Measurements from ENCODE around the gene NUP93. TPM values are rescaled to one million over a fixed set of nuclear protein-coding genes. Genes with fewer than 3 reads are reported as not detected.

NUP93 gene
- polyA plus RNA-seq, 1 donor (not counting 4 experiments of a cell fraction or from before 2014, with no cell fraction given) = 74.1 TPM

- Histone ChIP-seq H4K20me1 (ENCODE audit: control insufficient read depth, extremely low read depth, insufficient read depth, low read length) (no peaks in the 10 kb centered on the region), H3K9me1 (ENCODE audit: control insufficient read depth, extremely low read depth, insufficient read depth, low read length) (no peaks in the 10 kb centered on the region), H3K79me2 (ENCODE audit: control insufficient read depth, insufficient read depth, low read length) (no peaks in the 10 kb centered on the region), H3K27ac (ENCODE audit: control insufficient read depth, insufficient read depth, low read length) (no peak overlapping the region), H2AFZ (ENCODE audit: control insufficient read depth, low read length) (no peak overlapping the region), H3K27me3 (ENCODE audit: control insufficient read depth, extremely low read depth, insufficient read depth, low read length) (no peaks in the 10 kb centered on the region), H3K4me2 (ENCODE audit: control insufficient read depth, extremely low read depth, insufficient read depth, low read depth, low read length) (no peak overlapping the region), H3K4me3 (ENCODE audit: control insufficient read depth in 2 of 3, extremely low read depth in 1 of 3, insufficient read depth in 2 of 3, low read depth in 1 of 3, low read length in 3 of 3) (no peak overlapping the region), H3K9me3 (ENCODE audit: control insufficient read depth, low read depth, low read length) (no peaks in the 10 kb centered on the region), H3K36me3 (ENCODE audit: control insufficient read depth in 2 of 2, extremely low read depth in 1 of 2, insufficient read depth in 2 of 2, low read length in 2 of 2) (no peaks in the 10 kb centered on the region), H3K9ac (ENCODE audit: control insufficient read depth, extremely low read depth, insufficient read depth, low read length) (no peak overlapping the region), H3K4me1 (ENCODE audit: control insufficient read depth, extremely low read depth, insufficient read depth, low read length) (peaks cover 6% of the 10 kb centered on the region)
- DNase-seq (ENCODE audit: low read depth, low spot score) = no peak
- FAIRE-seq = no peak
- dilution Hi-C loops (cut with MboI; ENCODE audit: extremely low pct_ligation_motif_present, low sequenced_read_pairs) = loop anchor here (25.0 kb wide), 1 partner anchor 95 kb away; no protein-coding TSS in a partner anchor
- TF ChIP-seq, protein P1, sequence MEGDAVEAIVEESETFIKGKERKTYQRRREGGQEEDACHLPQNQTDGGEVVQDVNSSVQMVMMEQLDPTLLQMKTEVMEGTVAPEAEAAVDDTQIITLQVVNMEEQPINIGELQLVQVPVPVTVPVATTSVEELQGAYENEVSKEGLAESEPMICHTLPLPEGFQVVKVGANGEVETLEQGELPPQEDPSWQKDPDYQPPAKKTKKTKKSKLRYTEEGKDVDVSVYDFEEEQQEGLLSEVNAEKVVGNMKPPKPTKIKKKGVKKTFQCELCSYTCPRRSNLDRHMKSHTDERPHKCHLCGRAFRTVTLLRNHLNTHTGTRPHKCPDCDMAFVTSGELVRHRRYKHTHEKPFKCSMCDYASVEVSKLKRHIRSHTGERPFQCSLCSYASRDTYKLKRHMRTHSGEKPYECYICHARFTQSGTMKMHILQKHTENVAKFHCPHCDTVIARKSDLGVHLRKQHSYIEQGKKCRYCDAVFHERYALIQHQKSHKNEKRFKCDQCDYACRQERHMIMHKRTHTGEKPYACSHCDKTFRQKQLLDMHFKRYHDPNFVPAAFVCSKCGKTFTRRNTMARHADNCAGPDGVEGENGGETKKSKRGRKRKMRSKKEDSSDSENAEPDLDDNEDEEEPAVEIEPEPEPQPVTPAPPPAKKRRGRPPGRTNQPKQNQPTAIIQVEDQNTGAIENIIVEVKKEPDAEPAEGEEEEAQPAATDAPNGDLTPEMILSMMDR (optimal IDR thresholded peaks at IDR 0.05 in 1 of 3, IDR thresholded peaks at IDR 0.05 in 1 of 3, conservative IDR thresholded peaks at IDR 0.05 in 1 of 3; ENCODE audit: extremely low read depth in 1 of 3, insufficient read depth in 2 of 3, low read length in 3 of 3) = no peak
- TF ChIP-seq EZH2 (IDR thresholded peaks at IDR 0.05; ENCODE audit: low read length) = no peak
These were observed 127.0 kb downstream of the NUP93 start for GRCh38 chr16:56856876-56857447.

DNA sequence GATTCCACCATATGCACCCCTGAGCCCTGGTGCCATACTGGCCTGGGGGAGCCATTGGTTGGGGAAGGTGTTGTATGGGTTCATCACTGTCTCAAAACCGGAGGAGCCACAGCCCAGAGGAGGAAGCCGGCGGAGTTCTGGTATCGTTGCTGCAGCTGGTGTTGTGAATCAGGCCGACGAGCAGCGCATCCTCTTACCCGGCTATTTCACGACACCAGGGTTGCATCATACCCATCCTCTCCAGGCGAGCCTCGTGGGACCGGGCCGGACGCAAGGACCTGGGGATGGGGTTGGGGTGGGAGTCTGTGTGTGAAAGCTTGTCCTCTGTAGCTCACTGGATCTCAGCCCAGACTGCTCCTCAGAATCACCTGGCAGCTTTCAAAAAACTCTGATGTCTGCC, 128.4 kb downstream of the NUP93 start:
- no peak overlapping the region for H2AFZ ChIP-seq (ENCODE audit: control insufficient read depth, low read length)
- no peak for FAIRE-seq

More for the DNA sequence above, 128.4 kb downstream of the NUP93 start:
- Histone ChIP-seq H3K9me1 (ENCODE audit: control insufficient read depth, extremely low read depth, insufficient read depth, low read length) (no peaks in the 10 kb centered on the region), H3K9me3 (ENCODE audit: control insufficient read depth, low read depth, low read length) (no peaks in the 10 kb centered on the region), H3K4me3 (ENCODE audit: control insufficient read depth in 2 of 3, extremely low read depth in 1 of 3, insufficient read depth in 2 of 3, low read depth in 1 of 3, low read length in 3 of 3) (no peak overlapping the region), H4K20me1 (ENCODE audit: control insufficient read depth, extremely low read depth, insufficient read depth, low read length) (no peaks in the 10 kb centered on the region), H3K9ac (ENCODE audit: control insufficient read depth, extremely low read depth, insufficient read depth, low read length) (no peak overlapping the region), H3K4me2 (ENCODE audit: control insufficient read depth, extremely low read depth, insufficient read depth, low read depth, low read length) (no peak overlapping the region), H3K27me3 (ENCODE audit: control insufficient read depth, extremely low read depth, insufficient read depth, low read length) (no peaks in the 10 kb centered on the region), H3K79me2 (ENCODE audit: control insufficient read depth, insufficient read depth, low read length) (no peaks in the 10 kb centered on the region), H3K36me3 (ENCODE audit: control insufficient read depth in 2 of 2, extremely low read depth in 1 of 2, insufficient read depth in 2 of 2, low read length in 2 of 2) (no peaks in the 10 kb centered on the region), H3K4me1 (ENCODE audit: control insufficient read depth, extremely low read depth, insufficient read depth, low read length) (peaks cover 6% of the 10 kb centered on the region), H3K27ac (ENCODE audit: control insufficient read depth, insufficient read depth, low read length) (no peak overlapping the region)
- no peak for TF ChIP-seq EZH2 (IDR thresholded peaks at IDR 0.05; ENCODE audit: low read length)
- TF ChIP-seq, protein P1 (optimal IDR thresholded peaks at IDR 0.05 in 1 of 3, IDR thresholded peaks at IDR 0.05 in 1 of 3, conservative IDR thresholded peaks at IDR 0.05 in 1 of 3; ENCODE audit: extremely low read depth in 1 of 3, insufficient read depth in 2 of 3, low read length in 3 of 3) = no peak
- DNase-seq (ENCODE audit: low read depth, low spot score) = no peak
- dilution Hi-C loops (cut with MboI; ENCODE audit: extremely low pct_ligation_motif_present, low sequenced_read_pairs) = loop anchor here (25.0 kb wide), 1 partner anchor 96 kb away; no protein-coding TSS in a partner anchor

All from keratinocyte (primary cell).